NCI-H146 (cell line): ENCODE data around the gene RRP8.

ENCODE experiments used
- DNase-seq: peaks from one replicate; lab custom pipeline; 2025; lab: John Stamatoyannopoulos, UW

RRP8 gene

GRCh38 chr11:6599881-6600390, 3.5 kb downstream of the RRP8 start:
- DNase-seq = no peak

- no peak for DNase-seq
Measured at GRCh38 chr11:6599449-6599848, 4.0 kb downstream of the RRP8 start.

GRCh38 chr11:6598555-6598954, 4.9 kb downstream of the RRP8 start:
- no peak for DNase-seq

GRCh38 chr11:6596239-6596877, 7.1 kb downstream of the RRP8 start:
- no peak for DNase-seq

- DNase-seq = no peak
Measured at GRCh38 chr11:6594142-6594768, 9.2 kb downstream of the RRP8 start.

GRCh38 chr11:6588018-6588417, 15.4 kb downstream of the RRP8 start:
- no peak for DNase-seq

GRCh38 chr11:6587360-6587953, 16.0 kb downstream of the RRP8 start:
- no peak for DNase-seq

- DNase-seq = peak; percentile 63
Measured at GRCh38 chr11:6586434-6587359, 16.7 kb downstream of the RRP8 start.

- no peak for DNase-seq
Measured at GRCh38 chr11:6584528-6584927, 18.9 kb downstream of the RRP8 start.

GRCh38 chr11:6583584-6583983, 19.8 kb downstream of the RRP8 start:
- no peak for DNase-seq

GRCh38 chr11:6579681-6580080, 23.7 kb downstream of the RRP8 start:
- DNase-seq = no peak

- DNase-seq = no peak
Measured at GRCh38 chr11:6578134-6578533, 25.3 kb downstream of the RRP8 start.

- no peak for DNase-seq
Measured at GRCh38 chr11:6576471-6577373, 26.7 kb downstream of the RRP8 start.

- no peak for DNase-seq
Measured at GRCh38 chr11:6574816-6575715, 28.4 kb downstream of the RRP8 start.

GRCh38 chr11:6572215-6572614, 31.2 kb downstream of the RRP8 start:
- no peak for DNase-seq

GRCh38 chr11:6571434-6572008, 31.9 kb downstream of the RRP8 start:
- no peak for DNase-seq

- no peak for DNase-seq
Measured at GRCh38 chr11:6570691-6571427, 32.6 kb downstream of the RRP8 start.

- DNase-seq = no peak
Measured at GRCh38 chr11:6569706-6570105, 33.7 kb downstream of the RRP8 start.
